ENCODE results near the gene NEGR1. TPM values are rescaled to one million over a fixed set of nuclear protein-coding genes. Genes with fewer than 3 reads are reported as not detected.

NEGR1 gene
- total RNA-seq, result not detected

DNA sequence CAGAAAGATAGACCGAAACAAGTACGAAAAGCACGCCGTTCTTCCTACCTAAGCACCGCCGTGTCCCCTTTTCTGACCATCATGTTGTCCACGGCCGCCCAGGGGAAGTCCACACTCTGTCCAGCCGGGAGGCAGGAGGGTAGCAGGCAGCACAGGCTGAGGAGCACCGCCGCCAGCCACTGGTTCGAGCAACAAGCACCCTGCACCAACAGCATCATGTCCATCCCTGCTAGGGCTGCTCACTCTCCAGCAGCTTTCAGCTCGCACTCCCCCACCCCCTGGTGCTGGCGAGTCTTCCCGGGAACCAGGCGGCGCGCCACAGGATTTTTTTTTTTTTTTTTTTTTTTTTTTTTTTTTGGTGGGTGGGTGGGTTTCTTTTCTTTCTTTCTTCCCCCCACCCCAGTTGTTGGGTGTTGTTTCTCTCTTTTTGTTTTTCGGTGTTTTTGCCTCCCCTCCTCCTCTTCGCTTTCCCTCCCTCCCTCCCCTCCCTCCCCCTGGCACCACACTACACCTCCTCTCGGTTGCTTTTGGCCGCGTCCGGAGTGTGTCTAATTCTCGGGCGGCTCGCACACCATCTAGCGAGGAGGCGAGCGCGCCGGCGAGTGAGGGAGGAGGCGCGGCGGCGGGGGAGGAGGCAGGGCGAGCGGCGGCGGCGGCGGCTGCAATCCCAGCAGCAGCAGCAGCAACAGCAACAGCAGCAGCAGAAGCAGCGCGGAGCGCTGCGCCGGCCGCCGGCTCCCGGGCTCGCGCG lies at the start of gene NEGR1:
Gene NEGR1, minus strand, starts transcription at position 269 of the 751 bp plus-strand sequence.
- CTCF ChIA-PET, result no interaction called here
- peaks cover 25% of the 10 kb centered on the region for H3K27me3 Mint-ChIP-seq
- DNase-seq, result peak; percentile 76
- TF ChIP-seq, protein P1, sequence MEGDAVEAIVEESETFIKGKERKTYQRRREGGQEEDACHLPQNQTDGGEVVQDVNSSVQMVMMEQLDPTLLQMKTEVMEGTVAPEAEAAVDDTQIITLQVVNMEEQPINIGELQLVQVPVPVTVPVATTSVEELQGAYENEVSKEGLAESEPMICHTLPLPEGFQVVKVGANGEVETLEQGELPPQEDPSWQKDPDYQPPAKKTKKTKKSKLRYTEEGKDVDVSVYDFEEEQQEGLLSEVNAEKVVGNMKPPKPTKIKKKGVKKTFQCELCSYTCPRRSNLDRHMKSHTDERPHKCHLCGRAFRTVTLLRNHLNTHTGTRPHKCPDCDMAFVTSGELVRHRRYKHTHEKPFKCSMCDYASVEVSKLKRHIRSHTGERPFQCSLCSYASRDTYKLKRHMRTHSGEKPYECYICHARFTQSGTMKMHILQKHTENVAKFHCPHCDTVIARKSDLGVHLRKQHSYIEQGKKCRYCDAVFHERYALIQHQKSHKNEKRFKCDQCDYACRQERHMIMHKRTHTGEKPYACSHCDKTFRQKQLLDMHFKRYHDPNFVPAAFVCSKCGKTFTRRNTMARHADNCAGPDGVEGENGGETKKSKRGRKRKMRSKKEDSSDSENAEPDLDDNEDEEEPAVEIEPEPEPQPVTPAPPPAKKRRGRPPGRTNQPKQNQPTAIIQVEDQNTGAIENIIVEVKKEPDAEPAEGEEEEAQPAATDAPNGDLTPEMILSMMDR (IDR thresholded peaks at IDR 0.05), result no peak
- ATAC-seq, result peak; percentile 78
- H3K4me1 Mint-ChIP-seq (ENCODE audit: low read depth), result peaks cover 20% of the 10 kb centered on the region
- POLR2A ChIA-PET, result no interaction called here
- no peaks in the 10 kb centered on the region for H3K36me3 Mint-ChIP-seq (ENCODE audit: low read depth)
- no peak within 1 kb of the TSS for H3K4me3 Mint-ChIP-seq
- H3K27ac Mint-ChIP-seq, result no peak within 1 kb of the TSS
- no peaks in the 10 kb centered on the region for H3K9me3 Mint-ChIP-seq
- intact Hi-C loops (cut with micrococcal nuclease), result no loop called here

DNA sequence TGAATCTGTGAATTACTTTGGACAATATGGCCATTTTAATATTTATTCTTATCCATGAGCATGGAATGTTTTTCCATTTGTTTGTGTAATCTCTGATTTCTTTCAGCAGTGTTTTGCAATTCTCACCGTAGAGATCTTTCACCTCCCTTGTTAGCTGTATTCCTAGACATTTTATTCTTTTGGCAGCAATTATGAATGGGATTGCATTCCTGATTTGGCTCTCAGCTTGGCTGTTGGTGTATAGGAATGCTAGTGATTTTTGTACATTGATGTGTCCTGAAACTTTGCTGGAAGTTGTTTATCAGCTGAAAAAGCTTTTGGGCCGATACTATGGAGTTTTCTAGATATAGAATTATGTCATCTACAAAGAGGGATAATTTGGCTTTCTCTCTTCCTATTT lies 44.2 kb upstream of the NEGR1 start:
- no peaks in the 10 kb centered on the region for H3K36me3 Mint-ChIP-seq (ENCODE audit: low read depth)
- H3K4me3 Mint-ChIP-seq, result no peak overlapping the region
- DNase-seq (no peak), ATAC-seq (no peak)
- peaks cover 2% of the 10 kb centered on the region for H3K4me1 Mint-ChIP-seq (ENCODE audit: low read depth)
- no peaks in the 10 kb centered on the region for H3K9me3 Mint-ChIP-seq
- TF ChIP-seq, protein P1 (IDR thresholded peaks at IDR 0.05), result no peak
- ChIA-PET CTCF (no interaction called here), POLR2A (no interaction called here)
- intact Hi-C loops (cut with micrococcal nuclease), result no loop called here
- H3K27me3 Mint-ChIP-seq, result peaks cover 2% of the 10 kb centered on the region
- no peak overlapping the region for H3K27ac Mint-ChIP-seq

DNA sequence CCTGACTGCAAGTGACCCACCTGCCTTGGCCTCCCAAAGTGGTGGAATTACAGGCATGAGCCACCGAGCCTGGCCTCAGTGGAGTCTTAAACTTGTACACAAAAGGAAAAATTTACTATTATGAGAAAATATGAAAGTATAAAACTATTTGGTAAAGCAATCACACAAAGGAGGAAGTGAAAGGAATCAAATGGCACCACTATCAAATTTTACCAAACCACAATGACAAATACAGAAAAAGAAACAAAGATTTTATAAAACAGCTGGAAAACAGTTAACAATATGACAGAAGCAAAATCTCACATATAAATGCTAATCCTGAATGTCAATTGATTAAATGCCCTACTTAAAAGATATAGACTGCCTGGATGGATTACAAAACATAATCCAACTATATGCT lies 42.1 kb upstream of the NEGR1 start:
- Mint-ChIP-seq H3K36me3 (ENCODE audit: low read depth) (no peaks in the 10 kb centered on the region), H3K4me1 (ENCODE audit: low read depth) (peaks cover 2% of the 10 kb centered on the region), H3K27me3 (peaks cover 2% of the 10 kb centered on the region), H3K4me3 (no peak overlapping the region), H3K27ac (no peak overlapping the region), H3K9me3 (no peaks in the 10 kb centered on the region)
- ChIA-PET POLR2A (no interaction called here), CTCF (no interaction called here)
- TF ChIP-seq, protein P1 (IDR thresholded peaks at IDR 0.05), result no peak
- no peak for ATAC-seq
- DNase-seq, result no peak
- intact Hi-C loops (cut with micrococcal nuclease), result no loop called here

DNA sequence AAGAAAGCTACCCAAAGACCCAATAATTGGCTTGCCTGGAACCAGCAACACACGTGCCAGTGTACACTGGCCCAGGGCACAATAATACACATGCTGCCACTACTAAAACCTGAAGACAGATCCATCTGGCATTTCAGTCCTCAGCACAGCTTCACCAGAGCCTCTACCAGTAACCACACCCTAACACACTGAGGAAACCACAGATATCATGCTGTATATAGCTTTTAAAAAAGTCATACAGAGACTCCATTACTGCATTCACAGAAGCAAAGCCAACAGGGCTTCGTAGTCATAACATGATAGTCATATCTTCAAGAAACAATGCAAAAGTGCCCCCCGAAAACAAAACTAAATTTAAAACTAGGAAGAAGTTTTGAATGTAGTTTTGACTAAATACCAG lies 40.6 kb upstream of the NEGR1 start:
- CTCF ChIA-PET, result no interaction called here
- POLR2A ChIA-PET, result no interaction called here
- TF ChIP-seq, protein P1 (IDR thresholded peaks at IDR 0.05), result no peak
- peaks cover 2% of the 10 kb centered on the region for H3K27me3 Mint-ChIP-seq
- no peak overlapping the region for H3K27ac Mint-ChIP-seq
- H3K4me3 Mint-ChIP-seq, result no peak overlapping the region
- intact Hi-C loops (cut with micrococcal nuclease), result no loop called here
- H3K4me1 Mint-ChIP-seq (ENCODE audit: low read depth), result peaks cover 2% of the 10 kb centered on the region
- DNase-seq (no peak), ATAC-seq (no peak)
- no peaks in the 10 kb centered on the region for H3K9me3 Mint-ChIP-seq
- H3K36me3 Mint-ChIP-seq (ENCODE audit: low read depth), result no peaks in the 10 kb centered on the region

DNA sequence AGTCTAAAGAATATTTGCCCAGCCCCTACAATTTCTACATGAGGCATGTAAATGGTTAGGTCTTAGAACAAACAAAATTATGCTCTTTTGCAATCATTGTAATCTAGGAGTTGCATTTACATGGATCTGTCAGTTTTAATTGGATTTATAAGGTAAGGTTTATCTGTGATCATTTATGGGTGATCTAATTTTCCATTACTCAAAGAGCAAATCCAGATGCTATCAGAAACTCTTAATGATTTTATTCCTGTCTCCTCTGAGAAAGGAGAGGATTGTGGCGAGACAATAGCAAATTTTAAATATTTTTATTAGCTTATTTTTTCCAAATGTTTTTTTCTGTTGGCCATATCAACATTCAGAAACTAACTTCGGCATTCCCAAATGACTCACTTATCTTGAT lies 14.2 kb upstream of the NEGR1 start:
- no peaks in the 10 kb centered on the region for H3K36me3 Mint-ChIP-seq (ENCODE audit: low read depth)
- ATAC-seq (no peak), DNase-seq (no peak)
- no peak overlapping the region for H3K27ac Mint-ChIP-seq
- intact Hi-C loops (cut with micrococcal nuclease), result no loop called here
- H3K4me1 Mint-ChIP-seq (ENCODE audit: low read depth), result no peaks in the 10 kb centered on the region
- TF ChIP-seq, protein P1 (IDR thresholded peaks at IDR 0.05), result no peak
- ChIA-PET CTCF (no interaction called here), POLR2A (no interaction called here)
- no peaks in the 10 kb centered on the region for H3K9me3 Mint-ChIP-seq
- H3K27me3 Mint-ChIP-seq, result peaks cover 3% of the 10 kb centered on the region
- H3K4me3 Mint-ChIP-seq, result no peak overlapping the region
